DND-41 (cell line): ENCODE results near the gene AMPD3.

Source experiments
- ATAC-seq: fragments of 200-7000 bp; cut with Tn5 transposase; 3 replicates; pipeline ENCODE4 v1.9.1; 2021; ENCODE audit warnings: low read depth; ENCODE audit not compliant: insufficient read depth
- DNase-seq: peaks from one replicate; pipeline ENCODE4 v3.0.0-alpha.2; 2020
- H2AFZ ChIP-seq: 2 replicates; pipeline ENCODE4 v1.6.0; 2012; ENCODE audit warnings: low read depth, low read length
- H3K27ac ChIP-seq: 2 replicates; pipeline ENCODE4 v1.5.1; 2012; ENCODE audit warnings: low read length, inconsistent platforms
- H3K27me3 ChIP-seq: fragments of 200-600 bp; sonication (generic); 2 replicates; pipeline ENCODE4 v1.6.0; 2012; ENCODE audit warnings: low read length, mild to moderate bottlenecking, inconsistent platforms; ENCODE audit not compliant: insufficient read depth, poor library complexity
- H3K36me3 ChIP-seq: 2 replicates; pipeline ENCODE4 v1.5.1; 2012; ENCODE audit warnings: low read length, inconsistent platforms; ENCODE audit not compliant: insufficient read depth
- H3K4me1 ChIP-seq: 2 replicates; pipeline ENCODE4 v1.5.1; 2012; ENCODE audit warnings: mild to moderate bottlenecking, low read length; ENCODE audit not compliant: insufficient read depth
- H3K4me2 ChIP-seq: 2 replicates; pipeline ENCODE4 v1.6.0; 2012; ENCODE audit warnings: mild to moderate bottlenecking, moderate library complexity, low read length, inconsistent platforms; ENCODE audit not compliant: insufficient read depth
- H3K4me3 ChIP-seq, 2 experiments: fragments of 200-600 bp in 1 of 2; shearing (Covaris generic) in 1 of 2; 2 replicates each; pipeline ENCODE4 v1.5.1; 2012 to 2016; ENCODE audit warnings: inconsistent platforms in 2 of 2, low read length in 2 of 2, mild to moderate bottlenecking in 2 of 2, low read depth in 1 of 2, moderate library complexity in 1 of 2
- H3K79me2 ChIP-seq: 2 replicates; pipeline ENCODE4 v1.6.0; 2012; ENCODE audit warnings: low read length, inconsistent platforms; ENCODE audit not compliant: insufficient read depth
- H3K9ac ChIP-seq: 2 replicates; pipeline ENCODE4 v1.6.0; 2012; ENCODE audit warnings: low read depth, mild to moderate bottlenecking, inconsistent platforms, low read length, moderate library complexity
- H3K9me3 ChIP-seq: 2 replicates; pipeline ENCODE4 v1.5.1; 2012; ENCODE audit warnings: low read length, moderate library complexity, mild to moderate bottlenecking, inconsistent platforms; ENCODE audit not compliant: insufficient read depth, severe bottlenecking
- H4K20me1 ChIP-seq: 2 replicates; pipeline ENCODE4 v1.6.0; 2012; ENCODE audit warnings: low read length; ENCODE audit not compliant: insufficient read depth
- EZH2 ChIP-seq: IDR thresholded peaks from 3 replicates; pipeline ENCODE4 v1.6.1; 2012; ENCODE audit warnings: borderline replicate concordance, low read depth, mild to moderate bottlenecking, moderate library complexity, low read length, inconsistent platforms; ENCODE audit not compliant: severe bottlenecking
- TF ChIP-seq, protein P1 (sequence below): IDR thresholded peaks from 2 replicates; pipeline ENCODE4 v1.5.1; 2012; ENCODE audit warnings: borderline replicate concordance, low read length, moderate library complexity, mild to moderate bottlenecking; ENCODE audit not compliant: poor library complexity, severe bottlenecking; ENCODE audit errors: extremely low read depth

The AMPD3 gene

DNA sequence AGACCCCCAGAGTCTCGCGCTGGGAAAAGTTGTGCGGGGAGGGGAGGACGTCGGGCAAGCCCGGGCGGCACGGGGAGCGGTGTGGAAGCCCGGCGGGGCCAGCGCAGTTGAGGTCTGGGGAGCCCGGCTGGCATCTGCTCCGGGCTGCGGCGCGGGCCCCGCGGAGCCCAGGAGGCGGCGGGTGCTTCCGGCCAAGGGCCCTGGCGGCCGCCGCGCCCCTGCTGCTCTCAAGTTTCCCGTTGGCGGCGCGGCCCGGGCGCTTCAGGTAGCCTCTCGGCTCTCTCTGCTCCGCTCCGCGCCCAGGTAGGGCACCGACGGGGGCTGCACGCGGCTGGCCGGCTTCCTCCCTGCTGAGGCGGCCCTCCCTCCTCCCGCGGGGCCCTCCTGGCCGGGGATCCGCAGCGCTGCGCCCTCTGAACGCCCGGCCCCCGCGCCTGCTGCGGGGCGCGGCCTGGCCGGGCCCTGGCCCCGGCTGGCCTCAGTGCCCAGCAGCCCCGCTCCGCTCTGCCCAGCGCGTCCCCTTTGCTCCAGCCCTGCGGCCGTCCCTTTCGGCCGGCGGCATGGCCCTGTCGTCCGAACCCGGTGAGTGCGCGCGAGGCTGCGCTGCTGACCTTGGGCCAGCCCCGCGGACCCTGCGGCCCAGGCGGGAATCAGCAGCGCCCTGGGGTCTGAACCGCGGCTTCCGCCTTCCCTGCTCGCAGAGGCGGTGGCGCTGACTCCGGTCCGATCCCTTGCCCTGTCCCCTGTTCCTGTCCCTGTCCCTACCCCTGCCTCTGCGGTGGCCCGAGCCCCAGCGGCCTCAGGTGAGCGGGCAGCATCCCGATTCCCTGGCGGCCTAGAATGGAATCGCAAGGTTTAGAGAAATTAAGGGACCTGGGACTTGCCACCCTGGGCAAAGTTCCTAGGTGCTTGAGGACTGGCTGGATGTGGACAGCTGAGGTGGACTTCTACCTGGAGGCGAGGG, 4.3 kb upstream of the AMPD3 start:
- ATAC-seq, result peak; percentile 32; the same call in 1 of the 3 replicates
- Histone ChIP-seq H2AFZ (no peak overlapping the region), H3K4me2 (no peak overlapping the region)

DNA sequence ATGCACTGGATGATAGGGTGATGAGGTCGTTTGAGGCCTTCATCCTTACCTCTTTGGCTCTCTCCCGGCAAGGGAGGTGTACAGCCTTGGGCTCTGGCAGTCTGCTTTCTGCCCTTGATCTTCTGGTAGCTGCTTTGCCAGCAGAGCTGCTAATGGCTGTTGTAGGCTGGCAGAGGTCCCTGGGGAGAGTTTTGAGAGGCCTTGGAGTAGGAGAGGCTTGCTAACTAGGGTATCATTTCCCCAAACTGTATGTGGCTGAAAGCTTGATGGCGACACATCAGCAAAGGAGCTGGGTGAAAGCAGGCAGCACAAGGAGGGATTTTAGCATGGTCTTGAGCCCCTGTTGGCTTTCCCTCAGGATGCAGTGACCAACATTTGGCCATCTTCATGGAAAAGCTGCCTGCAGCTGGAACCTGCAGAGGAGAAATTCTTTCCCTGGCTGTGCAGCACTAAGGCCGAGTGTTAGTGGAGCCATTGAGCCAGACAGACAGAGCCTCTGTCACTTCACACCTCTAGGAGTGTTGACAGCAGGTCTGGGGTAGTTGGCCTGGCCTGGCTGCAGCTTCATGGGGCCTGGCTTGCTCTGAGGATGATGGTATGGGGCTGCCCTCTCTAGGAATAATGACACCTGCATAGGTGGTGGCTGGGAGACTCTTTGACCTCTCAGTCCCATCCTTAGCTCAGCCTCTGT, 3.5 kb upstream of the AMPD3 start:
- Histone ChIP-seq H3K4me1 (peaks cover 23% of the 10 kb centered on the region), H3K9ac (no peak overlapping the region), H4K20me1 (no peaks in the 10 kb centered on the region), H3K36me3 (no peaks in the 10 kb centered on the region), H3K27ac (no peak overlapping the region), H3K9me3 (no peaks in the 10 kb centered on the region), H3K27me3 (peaks cover 12% of the 10 kb centered on the region), H2AFZ (no peak overlapping the region), H3K79me2 (no peaks in the 10 kb centered on the region), H3K4me3 (no peak overlapping the region), H3K4me2 (no peak overlapping the region)
- no peak for TF ChIP-seq EZH2
- TF ChIP-seq, protein P1, sequence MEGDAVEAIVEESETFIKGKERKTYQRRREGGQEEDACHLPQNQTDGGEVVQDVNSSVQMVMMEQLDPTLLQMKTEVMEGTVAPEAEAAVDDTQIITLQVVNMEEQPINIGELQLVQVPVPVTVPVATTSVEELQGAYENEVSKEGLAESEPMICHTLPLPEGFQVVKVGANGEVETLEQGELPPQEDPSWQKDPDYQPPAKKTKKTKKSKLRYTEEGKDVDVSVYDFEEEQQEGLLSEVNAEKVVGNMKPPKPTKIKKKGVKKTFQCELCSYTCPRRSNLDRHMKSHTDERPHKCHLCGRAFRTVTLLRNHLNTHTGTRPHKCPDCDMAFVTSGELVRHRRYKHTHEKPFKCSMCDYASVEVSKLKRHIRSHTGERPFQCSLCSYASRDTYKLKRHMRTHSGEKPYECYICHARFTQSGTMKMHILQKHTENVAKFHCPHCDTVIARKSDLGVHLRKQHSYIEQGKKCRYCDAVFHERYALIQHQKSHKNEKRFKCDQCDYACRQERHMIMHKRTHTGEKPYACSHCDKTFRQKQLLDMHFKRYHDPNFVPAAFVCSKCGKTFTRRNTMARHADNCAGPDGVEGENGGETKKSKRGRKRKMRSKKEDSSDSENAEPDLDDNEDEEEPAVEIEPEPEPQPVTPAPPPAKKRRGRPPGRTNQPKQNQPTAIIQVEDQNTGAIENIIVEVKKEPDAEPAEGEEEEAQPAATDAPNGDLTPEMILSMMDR, result no peak
- DNase-seq, result peak; percentile 20
- no peak for ATAC-seq

More for the DNA sequence above, 4.3 kb upstream of the AMPD3 start:
- H3K9me3 ChIP-seq, result no peaks in the 10 kb centered on the region
- H3K4me3 ChIP-seq, result no peak overlapping the region
- H3K79me2 ChIP-seq, result no peaks in the 10 kb centered on the region
- H3K27me3 ChIP-seq, result peaks cover 12% of the 10 kb centered on the region
- no peak overlapping the region for H3K9ac ChIP-seq
- H3K4me1 ChIP-seq, result peaks cover 16% of the 10 kb centered on the region
- H3K36me3 ChIP-seq, result no peaks in the 10 kb centered on the region
- DNase-seq, result no peak
- no peak overlapping the region for H3K27ac ChIP-seq
- H4K20me1 ChIP-seq, result no peaks in the 10 kb centered on the region
- TF ChIP-seq EZH2, result no peak
- TF ChIP-seq, protein P1, result no peak

DNA sequence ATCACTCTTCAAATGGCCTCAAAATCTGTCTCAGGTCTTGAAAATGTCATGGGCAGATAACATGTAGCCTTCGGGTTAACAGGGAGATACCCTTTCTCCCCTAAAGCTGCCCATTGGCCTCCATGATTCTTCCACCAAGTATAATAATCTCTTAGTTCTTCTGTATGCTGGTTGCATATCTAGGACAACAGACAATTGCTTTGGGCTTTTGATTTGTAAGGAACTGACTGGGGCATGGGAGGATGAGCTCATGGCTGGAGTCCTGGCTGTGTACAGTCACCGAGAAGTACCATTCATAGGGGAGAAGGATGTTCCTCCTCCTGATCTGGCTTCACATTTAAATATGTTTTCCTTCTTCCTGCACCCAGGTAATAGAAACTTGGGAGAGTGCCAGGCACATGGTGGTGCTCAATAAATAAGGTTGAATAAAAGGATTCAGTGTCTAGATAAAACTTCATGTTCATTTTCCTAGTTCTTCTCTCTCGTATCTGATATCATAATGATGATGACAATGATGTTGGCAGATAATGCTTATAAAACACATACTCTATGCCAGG, 2.8 kb upstream of the AMPD3 start:
- H3K4me2 ChIP-seq, result no peak overlapping the region
- peaks cover 30% of the 10 kb centered on the region for H3K4me1 ChIP-seq
- DNase-seq, result no peak
- no peaks in the 10 kb centered on the region for H3K9me3 ChIP-seq
- TF ChIP-seq, protein P1, result no peak
- TF ChIP-seq EZH2, result no peak
- no peak overlapping the region for H3K4me3 ChIP-seq
- H3K27ac ChIP-seq, result no peak overlapping the region
- peaks cover 12% of the 10 kb centered on the region for H3K27me3 ChIP-seq
- no peak overlapping the region for H2AFZ ChIP-seq
- no peaks in the 10 kb centered on the region for H3K36me3 ChIP-seq
- H3K9ac ChIP-seq, result no peak overlapping the region
- H3K79me2 ChIP-seq, result peaks cover 5% of the 10 kb centered on the region
- no peaks in the 10 kb centered on the region for H4K20me1 ChIP-seq
- no peak for ATAC-seq
